Esophagus muscularis mucosa (tissue), 4 donors: ENCODE data around the gene FAM13A. TPM values are rescaled to one million over a fixed set of nuclear protein-coding genes. Genes with fewer than 3 reads are reported as not detected.

Experiments used
- DNase-seq: peaks from one replicate; pipeline ENCODE4 v3.0.0-alpha.2; 2017; ENCODE audit errors: extremely low spot score
- H3K27ac ChIP-seq, 4 donors: fragments of 200-600 bp; sonication (generic); replicated peaks in 1 of 4; 1 replicate in 3 of 4; 2 replicates in 1 of 4; pipeline ENCODE4 v1.5.1; 2016 to 2019; ENCODE audit warnings: mild to moderate bottlenecking in 1 of 4
- H3K27me3 ChIP-seq, 4 donors: fragments of 200-600 bp; sonication (generic); one replicate each; pipeline versions ENCODE4 v1.5.1 to v1.6.0; 2016 to 2019
- H3K36me3 ChIP-seq, 4 donors: fragments of 200-600 bp; sonication (generic); one replicate each; pipeline ENCODE4 v1.5.1; 2016 to 2019
- H3K4me1 ChIP-seq, 4 donors: fragments of 200-600 bp; sonication (generic); one replicate each; pipeline ENCODE4 v1.5.1; 2016 to 2019
- H3K4me3 ChIP-seq, 4 donors: fragments of 200-600 bp; sonication (generic); 1 replicate in 2 of 4; 2 replicates in 2 of 4; pipeline ENCODE4 v1.5.1; 2016 to 2019; ENCODE audit warnings: mild to moderate bottlenecking in 4 of 4, moderate library complexity in 1 of 4
- H3K9me3 ChIP-seq, 4 donors: fragments of 200-600 bp; sonication (generic); 1 replicate in 3 of 4; 2 replicates in 1 of 4; pipeline ENCODE4 v1.5.1; 2016 to 2019
- EP300 ChIP-seq: sonication (generic); formaldehyde crosslinking; IDR thresholded peaks from one replicate; pipeline ENCODE4 v1.6.1; 2017; ENCODE audit warnings: antibody characterized with exemption
- POLR2A ChIP-seq: fragments of 450-650 bp; IDR thresholded peaks from one replicate; pipeline ENCODE4 v1.6.1; 2017; ENCODE audit warnings: antibody characterized with exemption, moderate library complexity, mild to moderate bottlenecking, low read depth
- POLR2AphosphoS5 ChIP-seq, 2 donors: sonication (generic); formaldehyde crosslinking; IDR thresholded peaks; one replicate each; pipeline ENCODE4 v1.6.1; 2017; ENCODE audit warnings: antibody characterized with exemption in 2 of 2
- whole genome bisulfite sequencing: methylation state at CpG from one replicate; pipeline ENCODE4 v1.1.5; 2018; 5-methylcytosine and 5-hydroxymethylcytosine counted together
- intact Hi-C: fragments of 100-400 bp; cut with DNase I; formaldehyde crosslinking; loops from one replicate; pipeline ENCODE4 v1.15.1; 2023
- total RNA-seq, 4 donors: library from RNA; depleted of rRNA; stranded (reverse); fragments of >200 nt; gene quantifications; one replicate each; pipeline versions ENCODE4 v1.1.0 to v1.2.1, GENCODE V29; 2016
- TF ChIP-seq, protein P1 (sequence below), 3 experiments: fragments of 200-600 bp in 2 of 3; fragments of 450-650 bp in 1 of 3; sonication (generic) in 2 of 3; IDR thresholded peaks; one replicate each; pipeline ENCODE4 v1.5.1; 2017 to 2019; ENCODE audit warnings: antibody characterized with exemption in 3 of 3, mild to moderate bottlenecking in 2 of 3, moderate library complexity in 1 of 3

Gene FAM13A
- total RNA-seq, 4 donors from 2014 or later = 22.4 to 27.2 (median 26.0) TPM

DNA sequence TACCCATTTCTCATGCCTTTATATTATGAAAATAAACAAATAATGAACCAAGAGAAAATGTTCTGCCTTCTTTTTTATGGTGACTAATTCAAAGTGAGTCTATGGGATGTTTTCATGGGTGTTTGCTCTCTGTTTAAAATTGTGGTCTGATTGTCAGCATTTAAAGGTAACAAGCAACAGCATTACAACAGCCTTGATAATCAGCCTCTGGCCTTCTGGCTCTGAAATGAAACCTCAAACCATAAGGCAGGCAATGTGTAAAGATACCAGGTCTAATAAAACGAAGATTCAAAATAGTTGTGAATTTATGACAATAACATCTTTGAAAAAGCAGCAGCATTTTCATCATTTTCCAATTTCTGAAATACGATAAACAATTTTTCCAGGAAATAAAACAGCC, 63.7 kb downstream of the FAM13A start:
- Histone ChIP-seq H3K9me3 (no peaks in the 10 kb centered on the region), H3K4me1 (peaks cover 11 to 19% (median 17%) of the 10 kb centered on the region in 4 donors), H3K4me3 (no peak overlapping the region), H3K36me3 (no peaks in the 10 kb centered on the region), H3K27me3 (no peaks in the 10 kb centered on the region), H3K27ac (no peak overlapping the region)
- intact Hi-C loops = no loop called here
- TF ChIP-seq POLR2AphosphoS5 (IDR thresholded peaks at IDR 0.05) (no peak), POLR2A (no peak)
- TF ChIP-seq, protein P1, sequence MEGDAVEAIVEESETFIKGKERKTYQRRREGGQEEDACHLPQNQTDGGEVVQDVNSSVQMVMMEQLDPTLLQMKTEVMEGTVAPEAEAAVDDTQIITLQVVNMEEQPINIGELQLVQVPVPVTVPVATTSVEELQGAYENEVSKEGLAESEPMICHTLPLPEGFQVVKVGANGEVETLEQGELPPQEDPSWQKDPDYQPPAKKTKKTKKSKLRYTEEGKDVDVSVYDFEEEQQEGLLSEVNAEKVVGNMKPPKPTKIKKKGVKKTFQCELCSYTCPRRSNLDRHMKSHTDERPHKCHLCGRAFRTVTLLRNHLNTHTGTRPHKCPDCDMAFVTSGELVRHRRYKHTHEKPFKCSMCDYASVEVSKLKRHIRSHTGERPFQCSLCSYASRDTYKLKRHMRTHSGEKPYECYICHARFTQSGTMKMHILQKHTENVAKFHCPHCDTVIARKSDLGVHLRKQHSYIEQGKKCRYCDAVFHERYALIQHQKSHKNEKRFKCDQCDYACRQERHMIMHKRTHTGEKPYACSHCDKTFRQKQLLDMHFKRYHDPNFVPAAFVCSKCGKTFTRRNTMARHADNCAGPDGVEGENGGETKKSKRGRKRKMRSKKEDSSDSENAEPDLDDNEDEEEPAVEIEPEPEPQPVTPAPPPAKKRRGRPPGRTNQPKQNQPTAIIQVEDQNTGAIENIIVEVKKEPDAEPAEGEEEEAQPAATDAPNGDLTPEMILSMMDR (IDR thresholded peaks at IDR 0.05) = no peak
- WGBS = 98% methylated on average over 2 of the region's 2 CpGs
- no peak for DNase-seq

DNA sequence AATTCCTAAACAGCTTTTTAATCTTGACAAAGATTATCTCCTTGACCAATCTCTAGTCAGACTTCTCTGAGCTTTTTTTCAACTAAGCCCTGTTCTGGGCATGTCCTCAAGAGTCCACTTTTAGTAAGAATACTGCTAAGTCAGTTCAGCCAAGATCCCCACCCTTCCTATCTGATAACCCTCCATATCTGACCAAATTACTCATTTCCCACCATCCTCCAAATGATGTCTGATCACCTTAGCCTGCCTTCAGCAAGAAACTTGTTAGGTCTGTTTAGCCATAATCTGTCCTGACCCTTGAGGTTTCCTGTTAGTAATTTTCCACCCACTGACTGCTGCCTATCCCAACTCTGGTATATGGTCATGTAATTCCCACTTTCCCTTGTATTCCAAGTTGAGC, 65.2 kb downstream of the FAM13A start:
- TF ChIP-seq, protein P1 (IDR thresholded peaks at IDR 0.05) = no peak
- TF ChIP-seq POLR2AphosphoS5 (IDR thresholded peaks at IDR 0.05) = no peak
- no peak for TF ChIP-seq POLR2A
- TF ChIP-seq EP300 = no peak
- no peak overlapping the region for H3K27ac ChIP-seq
- H3K4me3 ChIP-seq = no peak overlapping the region
- DNase-seq = no peak
- no peaks in the 10 kb centered on the region for H3K27me3 ChIP-seq
- intact Hi-C loops = no loop called here
- H3K9me3 ChIP-seq = no peaks in the 10 kb centered on the region
- H3K36me3 ChIP-seq = no peaks in the 10 kb centered on the region
- peaks cover 11 to 19% (median 17%) of the 10 kb centered on the region in 4 donors for H3K4me1 ChIP-seq

DNA sequence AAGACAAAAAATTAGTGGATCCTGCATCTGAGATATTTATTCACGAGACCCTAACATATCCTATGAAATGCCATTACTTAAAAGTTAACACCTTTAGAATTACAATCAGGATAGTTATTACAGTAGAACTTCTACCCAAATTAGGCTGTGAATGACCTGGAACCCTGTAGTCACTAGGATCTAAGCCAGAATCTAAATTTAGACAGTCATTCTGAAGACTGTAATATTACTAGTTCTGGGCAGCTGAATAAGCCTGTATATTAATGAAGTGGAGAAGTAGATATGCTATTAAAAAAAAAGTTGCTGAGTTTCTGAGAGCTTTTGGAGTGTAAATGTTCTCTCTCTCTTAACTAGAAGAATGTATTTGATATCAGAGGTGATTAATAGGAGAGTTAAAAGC, 67.0 kb downstream of the FAM13A start:
- Histone ChIP-seq H3K4me3 (no peak overlapping the region), H3K36me3 (no peaks in the 10 kb centered on the region), H3K9me3 (no peaks in the 10 kb centered on the region), H3K27me3 (no peaks in the 10 kb centered on the region), H3K27ac (peak overlapping the region in 3 of 4 donors; percentile 37 to 69 (median 56)), H3K4me1 (peaks cover 11 to 19% (median 17%) of the 10 kb centered on the region in 4 donors)
- TF ChIP-seq EP300 = no peak
- intact Hi-C loops = no loop called here
- 50% methylated on average over 1 of the region's 1 CpG for WGBS
- no peak for DNase-seq

DNA sequence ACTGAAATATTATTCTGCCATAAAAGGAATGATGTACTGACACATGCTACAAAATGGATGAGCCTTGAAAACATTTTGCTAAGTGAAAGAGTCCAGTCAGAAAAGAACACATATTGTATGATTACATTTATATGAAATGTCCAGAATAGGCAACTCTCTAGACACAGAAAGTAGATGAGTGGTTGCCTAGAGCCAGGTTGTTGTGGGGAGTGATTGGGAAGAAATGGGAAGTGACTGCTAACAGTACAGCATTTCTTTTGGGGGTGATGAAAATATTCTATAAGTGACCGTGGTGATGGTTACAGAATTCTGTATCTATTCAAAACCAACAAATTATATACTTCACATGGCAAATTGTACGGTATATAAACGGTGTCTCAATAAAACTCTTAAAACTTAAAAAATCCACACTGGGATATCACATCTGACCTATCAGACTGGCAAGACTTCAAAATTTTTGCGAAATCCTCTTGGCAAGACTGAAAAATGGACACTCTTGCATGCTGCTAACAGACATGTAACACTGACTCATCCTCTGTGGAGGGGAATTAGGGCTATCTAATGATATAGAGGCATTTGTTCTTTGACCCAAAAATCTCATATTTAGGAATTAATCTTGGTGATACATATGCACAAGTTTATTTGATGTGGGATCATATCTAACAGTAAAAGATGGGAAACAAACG, 71.8 kb downstream of the FAM13A start:
- H3K4me3 ChIP-seq = no peak overlapping the region
- H3K9me3 ChIP-seq = no peaks in the 10 kb centered on the region
- DNase-seq = no peak
- H3K27me3 ChIP-seq = no peaks in the 10 kb centered on the region
- H3K27ac ChIP-seq = no peak overlapping the region
- H3K36me3 ChIP-seq = no peaks in the 10 kb centered on the region
- intact Hi-C loops = no loop called here
- peaks cover 1 to 8% (median 5%) of the 10 kb centered on the region in 4 donors for H3K4me1 ChIP-seq
- no peak for TF ChIP-seq POLR2A
- TF ChIP-seq EP300 = no peak
- no peak for TF ChIP-seq POLR2AphosphoS5 (IDR thresholded peaks at IDR 0.05)
- TF ChIP-seq, protein P1 (IDR thresholded peaks at IDR 0.05) = no peak
- 87% methylated on average over 5 of the region's 5 CpGs for WGBS

DNA sequence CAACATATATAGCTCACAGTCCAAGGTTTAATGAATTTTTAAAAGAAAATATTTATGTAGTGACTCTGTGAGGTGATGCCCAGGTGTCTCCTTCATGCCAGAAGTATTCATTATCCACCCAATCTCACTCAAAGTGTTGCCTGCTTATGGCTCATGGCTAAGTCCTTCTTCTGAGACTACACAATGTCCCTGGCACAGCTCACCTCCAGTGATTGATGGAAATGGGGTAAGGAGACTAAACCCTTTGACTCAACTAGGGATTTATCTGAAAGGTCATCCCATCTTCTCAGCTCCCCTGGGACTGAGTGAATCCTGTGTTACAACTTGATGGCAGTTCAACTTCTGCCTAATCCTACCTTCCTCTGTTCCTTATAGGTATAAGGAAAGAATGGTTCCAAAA, 74.2 kb downstream of the FAM13A start:
- TF ChIP-seq POLR2AphosphoS5 (IDR thresholded peaks at IDR 0.05) (no peak), EP300 (no peak), POLR2A (no peak)
- Histone ChIP-seq H3K9me3 (no peaks in the 10 kb centered on the region), H3K36me3 (no peaks in the 10 kb centered on the region), H3K4me3 (no peak overlapping the region), H3K4me1 (peaks cover 0 to 10% (median 6%) of the 10 kb centered on the region in 4 donors), H3K27me3 (no peaks in the 10 kb centered on the region), H3K27ac (no peak overlapping the region)
- no peak for DNase-seq
- intact Hi-C loops = no loop called here

DNA sequence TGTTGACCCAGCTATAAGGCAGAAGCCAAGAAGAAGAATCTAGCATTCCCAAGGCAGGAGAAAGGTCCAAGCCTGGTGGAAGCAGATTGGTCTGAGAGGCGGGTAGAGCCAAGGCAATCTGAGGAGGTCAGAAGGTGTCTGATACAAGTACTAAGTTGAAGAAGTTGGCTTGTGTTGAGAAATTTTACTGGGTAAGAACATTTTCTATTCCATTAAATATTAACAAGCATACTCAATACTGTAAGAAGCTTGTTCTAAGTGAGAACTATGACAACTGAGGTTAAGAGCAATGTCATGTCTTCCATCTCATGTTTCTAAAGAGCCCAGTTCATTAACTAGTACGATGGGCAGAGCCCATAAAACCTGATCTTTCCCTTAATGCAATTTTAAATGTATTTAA, 75.0 kb downstream of the FAM13A start:
- no peak for DNase-seq
- Histone ChIP-seq H3K4me1 (peaks cover 0 to 10% (median 6%) of the 10 kb centered on the region in 4 donors), H3K27ac (no peak overlapping the region), H3K4me3 (no peak overlapping the region), H3K27me3 (no peaks in the 10 kb centered on the region), H3K9me3 (no peaks in the 10 kb centered on the region), H3K36me3 (no peaks in the 10 kb centered on the region)
- intact Hi-C loops = no loop called here
- WGBS = 93% methylated on average over 2 of the region's 2 CpGs
- TF ChIP-seq EP300 (no peak), POLR2A (no peak)
- TF ChIP-seq, protein P1 (IDR thresholded peaks at IDR 0.05) = no peak
